GM12891 (cell line): ENCODE measurements around the gene USP40.

Source experiments
- POLR2A ChIP-seq: IDR thresholded peaks from 2 replicates; pipeline ENCODE4 v1.6.1; 2011; ENCODE audit warnings: low read depth, low read length, control low read depth
- POLR2AphosphoS5 ChIP-seq: IDR thresholded peaks from 2 replicates; pipeline ENCODE4 v1.6.1; 2011; ENCODE audit warnings: low read depth, low read length, control low read depth
- TAF1 ChIP-seq: IDR thresholded peaks from 2 replicates; pipeline ENCODE4 v1.6.1; 2011; ENCODE audit warnings: low read depth, low read length, control low read depth

GRCh38 chr2:233428008-233428407 is 138.6 kb downstream of the USP40 start:
- TF ChIP-seq POLR2AphosphoS5: no peak
- no peak for TF ChIP-seq POLR2A
- TF ChIP-seq TAF1: no peak
